Sigmoid colon (tissue), 4 donors: ENCODE measurements around the gene RBPMS2.

ENCODE experiments used
- CTCF ChIP-seq, 4 experiments: fragments of 450-650 bp in 3 of 4; fragments of 200-600 bp in 1 of 4; IDR thresholded peaks; one replicate each; pipeline ENCODE4 v1.5.1; 2016 to 2019; ENCODE audit warnings: antibody characterized with exemption in 4 of 4, mild to moderate bottlenecking in 3 of 4, moderate library complexity in 2 of 4
- EP300 ChIP-seq, 4 donors: sonication (generic); formaldehyde crosslinking; IDR thresholded peaks; one replicate each; pipeline ENCODE4 v1.6.1; 2017; ENCODE audit warnings: antibody characterized with exemption in 4 of 4
- POLR2A ChIP-seq, 2 donors: fragments of 450-650 bp; IDR thresholded peaks; one replicate each; pipeline ENCODE4 v1.6.1; 2016; ENCODE audit warnings: antibody characterized with exemption in 2 of 2, mild to moderate bottlenecking in 2 of 2, moderate library complexity in 2 of 2
- POLR2AphosphoS5 ChIP-seq, 4 donors: sonication (generic); formaldehyde crosslinking; IDR thresholded peaks; one replicate each; pipeline ENCODE4 v1.6.1; 2017; ENCODE audit warnings: antibody characterized with exemption in 4 of 4

- TF ChIP-seq CTCF (IDR thresholded peaks at IDR 0.05) (no peak), POLR2AphosphoS5 (IDR thresholded peaks at IDR 0.05) (no peak), EP300 (IDR thresholded peaks at IDR 0.05) (no peak), POLR2A (IDR thresholded peaks at IDR 0.05) (no peak)
Observed at GRCh38 chr15:64691896-64692565, 83.4 kb downstream of the RBPMS2 start.
